Medulla oblongata (tissue), 1 donor: Measurements from ENCODE around the gene PROK1.
"Not testable (repeated sequence)": the region's sequence is repeated elsewhere in the genome, so short reads cannot be mapped to it uniquely, and the experiment has no call there.

Experiments used
- DNase-seq: peaks from one replicate; pipeline ENCODE4 v3.0.0-alpha.2; 2015; ENCODE audit errors: extremely low spot score

PROK1 gene, protein sequence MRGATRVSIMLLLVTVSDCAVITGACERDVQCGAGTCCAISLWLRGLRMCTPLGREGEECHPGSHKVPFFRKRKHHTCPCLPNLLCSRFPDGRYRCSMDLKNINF

DNA sequence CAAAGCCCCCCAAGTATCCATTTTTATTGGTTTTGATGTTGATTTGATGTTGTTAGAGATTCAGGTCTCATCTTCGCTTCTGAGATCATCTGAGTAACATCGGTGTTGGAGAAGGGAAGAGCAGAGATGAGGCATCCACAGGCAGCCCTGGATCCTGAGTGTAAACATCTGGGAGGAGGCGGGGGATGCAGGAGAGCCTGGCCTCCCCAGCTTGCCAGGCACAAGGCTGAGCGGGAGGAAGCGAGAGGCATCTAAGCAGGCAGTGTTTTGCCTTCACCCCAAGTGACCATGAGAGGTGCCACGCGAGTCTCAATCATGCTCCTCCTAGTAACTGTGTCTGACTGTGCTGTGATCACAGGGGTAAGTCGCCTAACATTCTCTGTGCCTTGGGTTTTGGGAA, at the start of gene PROK1:
TSS of gene PROK1 (plus strand) at position 221 of the 400 bp plus-strand sequence. CDS start at position 289, 68 bp downstream.
- no peak for DNase-seq

DNA sequence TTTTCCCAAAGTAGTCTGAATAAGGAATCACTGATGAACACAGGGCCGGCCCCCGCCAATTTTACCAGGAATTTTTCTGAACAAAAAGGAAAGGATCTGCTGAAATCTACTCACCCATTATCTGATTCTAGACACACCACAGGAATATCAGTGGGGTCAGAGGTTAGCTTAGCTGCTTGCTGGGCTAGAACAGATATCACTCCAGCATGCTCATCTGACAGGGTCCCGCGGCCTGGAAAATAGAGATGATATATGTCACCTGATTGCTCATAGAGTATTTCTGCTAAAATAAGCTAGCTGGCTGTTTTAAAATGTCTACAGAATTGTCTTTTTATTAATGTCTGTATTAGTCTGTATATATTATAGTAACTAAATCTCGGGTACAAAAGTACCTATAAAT, 47.1 kb upstream of the PROK1 start:
- no peak for DNase-seq

DNA sequence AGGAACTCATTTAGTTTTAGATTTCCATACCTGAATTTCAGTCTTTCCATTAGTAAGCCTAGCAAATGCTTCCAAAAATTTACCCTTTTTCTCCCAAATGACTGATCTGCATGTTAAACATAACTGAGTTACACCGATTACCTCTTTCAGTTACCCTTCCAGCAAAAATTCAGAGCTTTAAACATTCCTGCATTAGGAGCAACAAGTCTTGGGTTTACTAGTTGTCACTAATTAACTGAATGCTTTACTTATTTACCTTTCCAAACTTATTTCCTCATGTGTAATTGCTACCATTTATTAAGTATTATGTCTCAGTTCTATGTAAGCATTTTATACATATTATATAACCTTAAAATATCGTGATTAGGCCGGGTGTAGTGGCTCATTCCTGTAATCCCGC, 46.5 kb upstream of the PROK1 start:
- no peak for DNase-seq

DNA sequence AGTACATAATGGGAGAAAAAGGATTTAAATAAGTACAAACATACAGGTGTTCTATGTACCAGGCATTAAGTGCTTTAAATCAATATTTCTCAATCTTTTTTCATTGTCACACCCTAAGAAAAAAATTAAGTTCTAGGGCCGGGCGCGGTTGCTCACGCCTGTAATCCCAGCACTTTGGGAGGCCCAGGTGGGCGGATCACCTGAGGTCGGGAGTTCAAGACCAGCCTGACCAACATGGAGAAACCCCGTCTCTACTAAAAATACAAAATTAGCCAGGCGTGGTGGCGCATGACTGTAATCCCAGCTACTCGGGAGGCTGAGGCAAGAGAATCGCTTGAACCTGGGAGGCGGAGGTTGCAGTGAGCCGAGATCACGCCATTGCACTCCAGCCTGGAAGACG, 44.5 kb upstream of the PROK1 start:
- not testable (repeated sequence) for DNase-seq

DNA sequence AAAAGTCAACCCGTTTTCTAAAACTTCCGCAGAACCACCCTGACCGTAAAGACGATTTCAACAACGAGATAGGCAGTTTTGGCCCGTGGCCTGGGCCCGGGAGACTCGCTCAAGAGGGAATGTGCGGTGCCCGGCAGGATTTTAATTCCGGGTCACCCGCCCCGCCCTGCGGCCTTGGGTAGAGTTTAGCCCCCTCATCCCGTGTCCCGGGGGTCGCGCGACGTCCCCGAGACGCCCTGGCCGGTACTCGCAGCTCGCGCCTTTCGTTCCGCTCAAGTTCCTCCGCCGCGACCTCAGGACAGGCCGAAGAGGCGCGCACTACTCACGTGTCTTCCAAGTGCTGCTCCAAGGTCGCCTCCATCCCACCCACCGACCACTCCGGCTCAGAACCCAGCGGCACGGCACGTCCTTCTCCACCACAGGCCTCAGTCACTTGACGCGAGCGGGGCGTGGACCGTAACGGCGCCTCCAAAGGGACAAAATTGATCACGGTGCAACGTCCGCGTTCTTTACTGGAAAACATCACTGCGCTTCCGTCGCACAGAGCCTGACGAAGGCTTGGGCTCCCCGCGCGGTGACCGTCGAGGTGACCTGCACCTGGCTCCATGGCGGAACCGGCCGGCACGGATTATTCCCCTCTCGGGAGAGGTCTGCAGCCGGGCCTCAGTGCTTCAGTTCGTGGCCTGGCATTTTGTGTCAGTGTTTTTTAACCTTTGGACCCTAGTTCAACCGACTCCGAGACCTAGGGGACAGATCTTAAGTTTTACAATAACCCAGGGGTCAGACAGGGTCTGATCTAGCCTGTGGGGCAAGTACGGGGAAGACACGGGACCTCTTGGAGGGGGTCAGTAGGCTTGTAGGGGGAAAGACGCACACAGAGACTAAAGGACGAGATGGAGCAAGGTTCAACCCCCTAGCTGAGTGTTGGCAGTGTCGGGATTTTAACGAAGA, 43.4 kb upstream of the PROK1 start, which contains the start of gene LAMTOR5:
TSS of gene LAMTOR5 (minus strand) at position 435 of the 951 bp plus-strand sequence. CDS start at position 361, 74 bp downstream.
- peak; percentile 93 for DNase-seq

DNA sequence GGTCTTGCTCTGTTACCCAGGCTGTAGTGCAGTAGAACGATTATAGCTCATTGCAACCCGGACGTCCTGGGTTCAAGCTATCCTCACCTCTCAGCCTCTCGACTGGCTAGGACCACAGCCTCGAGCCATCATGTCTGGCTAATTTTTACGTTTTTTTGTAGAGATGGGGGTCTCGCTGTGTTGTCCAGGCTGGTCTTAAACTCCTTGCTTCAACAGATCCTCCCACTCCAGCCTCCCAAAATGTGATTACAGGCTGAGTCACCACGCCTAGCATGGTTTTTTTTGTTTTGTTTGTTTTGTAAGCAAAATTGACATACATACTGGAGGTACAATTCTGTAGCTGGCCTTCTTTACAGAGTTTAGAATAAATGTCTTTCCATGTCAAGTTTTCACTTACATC, 42.5 kb upstream of the PROK1 start:
- no peak for DNase-seq

DNA sequence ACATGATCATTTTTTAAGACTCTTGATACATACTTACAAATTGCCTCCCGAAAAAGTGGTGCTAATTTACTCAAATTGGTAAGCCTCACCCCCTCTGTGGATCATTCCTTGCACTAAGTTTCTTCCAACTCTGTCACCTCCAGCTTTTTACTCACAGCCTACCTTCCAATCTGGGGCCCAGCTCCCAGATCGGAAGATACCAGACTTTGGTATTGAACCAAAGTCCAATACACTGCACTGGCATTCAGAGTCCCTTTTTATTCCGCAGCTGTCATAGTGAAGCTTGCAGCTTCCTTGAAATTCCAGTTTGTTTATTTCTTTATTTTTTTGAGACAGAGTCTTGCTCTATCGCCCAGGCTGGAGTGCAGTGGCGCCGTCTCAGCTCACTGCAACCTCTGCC, 41.6 kb upstream of the PROK1 start:
- no peak for DNase-seq

DNA sequence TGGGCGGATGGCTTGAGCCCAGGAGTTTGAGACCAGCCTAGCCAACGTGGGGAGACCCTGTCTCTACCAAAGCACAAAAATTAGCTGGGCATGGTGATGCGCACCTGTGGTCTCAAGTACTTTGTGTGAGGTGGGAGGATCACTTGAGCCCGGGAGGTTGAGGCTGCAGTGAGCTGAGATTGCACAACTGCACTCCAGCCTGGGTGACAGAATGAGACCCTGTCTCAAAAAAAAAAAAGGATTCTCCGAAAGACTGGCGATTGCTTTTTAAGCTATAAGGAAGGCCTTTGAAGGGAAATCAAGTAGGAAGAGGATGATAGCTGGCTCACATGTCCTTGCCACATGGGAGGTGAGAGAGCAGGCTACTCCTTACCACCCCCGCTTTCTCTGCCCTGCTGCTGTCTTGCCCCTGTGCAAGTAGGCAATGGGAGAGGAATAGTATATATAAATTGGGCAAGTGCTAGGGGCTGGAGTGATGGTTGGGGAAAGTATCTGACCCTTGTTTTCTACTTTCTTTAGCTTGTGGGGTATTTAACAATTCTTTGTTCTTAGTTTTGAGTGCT, 39.7 kb upstream of the PROK1 start:
- DNase-seq, result no peak

DNA sequence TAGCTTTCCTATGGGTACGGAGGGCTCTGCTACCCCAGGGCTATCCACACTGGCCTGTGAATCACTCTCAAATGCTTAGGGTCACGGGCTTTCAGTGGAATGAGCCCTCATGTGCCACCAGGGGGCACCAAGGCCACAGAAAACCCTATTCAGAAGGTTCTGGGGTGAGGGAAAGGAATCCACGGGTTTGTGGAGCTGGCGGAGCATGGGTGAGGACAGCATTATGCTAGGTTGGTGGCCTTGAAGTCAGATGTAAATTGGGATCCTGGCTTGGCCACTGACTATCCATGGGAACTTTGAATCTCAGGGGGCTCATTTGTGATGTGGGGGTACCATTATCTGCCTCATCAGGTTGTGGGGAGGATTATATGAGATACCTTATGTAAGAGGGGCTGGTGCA, 38.4 kb upstream of the PROK1 start:
- peak; percentile 85 for DNase-seq

DNA sequence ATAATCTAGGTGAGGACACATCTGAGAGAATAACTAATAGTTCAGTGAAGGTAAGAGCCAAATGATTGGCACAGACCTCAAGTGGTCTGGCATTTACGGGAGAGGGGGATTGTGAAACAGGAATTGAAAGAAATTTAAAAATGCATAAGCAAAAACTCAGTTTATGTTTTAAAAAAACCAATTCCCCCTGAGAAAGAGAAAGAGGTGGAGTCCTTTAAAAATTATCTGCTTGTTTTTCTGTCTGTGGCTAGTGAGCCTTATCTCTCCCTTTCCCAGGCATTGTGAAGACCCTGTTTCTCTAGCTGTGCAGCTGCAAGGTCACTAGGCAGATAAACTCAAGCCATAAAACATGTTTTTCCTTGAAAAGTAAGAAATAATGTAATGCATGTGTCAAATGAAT, 37.9 kb upstream of the PROK1 start:
- DNase-seq, result not testable (repeated sequence)

DNA sequence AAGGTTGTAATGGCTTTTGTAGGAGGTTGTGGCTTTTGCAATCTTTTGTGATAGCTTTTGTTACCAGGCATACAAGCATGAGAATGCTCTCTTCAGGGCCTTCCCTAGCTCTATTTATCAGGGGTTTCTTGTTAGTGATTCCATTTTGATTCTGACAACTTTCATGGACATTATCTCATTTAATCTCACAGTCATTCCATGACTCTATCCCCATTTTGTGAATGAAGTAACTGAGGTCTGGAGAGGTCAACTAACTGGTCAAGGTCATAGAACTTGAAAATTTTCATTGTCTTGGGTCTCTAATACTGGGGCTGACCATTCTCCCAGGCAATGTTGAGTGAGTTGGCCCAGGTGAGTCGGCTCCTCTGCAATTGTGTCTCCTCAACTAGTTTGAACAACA, 32.2 kb upstream of the PROK1 start:
- DNase-seq, result no peak

DNA sequence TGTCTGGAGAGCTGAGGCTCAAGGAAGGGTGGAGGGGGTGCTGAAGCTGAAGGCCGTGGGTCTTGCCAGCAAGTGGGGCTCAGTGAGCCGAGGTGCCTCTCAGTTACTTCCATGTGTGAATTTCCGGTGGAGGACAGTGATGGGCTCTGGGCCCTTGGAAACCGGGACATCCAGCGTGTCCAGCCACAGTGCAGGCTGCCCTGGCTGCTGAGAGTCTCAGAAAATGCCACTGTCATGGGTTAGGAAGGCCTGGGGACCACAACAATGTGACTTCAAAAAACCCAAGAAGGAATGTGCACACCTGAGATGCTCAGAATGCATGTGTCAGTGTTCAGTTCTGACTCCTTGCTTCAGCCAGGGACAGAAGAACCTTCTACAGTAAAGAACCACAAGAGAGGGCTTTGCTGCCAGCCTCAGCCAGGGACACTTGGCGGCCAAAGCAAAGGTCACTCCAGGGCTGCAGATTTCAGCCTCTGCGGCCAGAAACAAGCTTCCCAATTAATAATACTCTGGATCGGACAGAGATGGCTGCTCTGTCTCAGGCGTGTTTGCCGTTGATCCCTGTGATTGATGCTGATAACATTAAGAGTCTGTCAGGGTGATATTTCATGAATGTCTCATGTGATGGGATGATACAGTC, 30.8 kb upstream of the PROK1 start:
- DNase-seq, result no peak

DNA sequence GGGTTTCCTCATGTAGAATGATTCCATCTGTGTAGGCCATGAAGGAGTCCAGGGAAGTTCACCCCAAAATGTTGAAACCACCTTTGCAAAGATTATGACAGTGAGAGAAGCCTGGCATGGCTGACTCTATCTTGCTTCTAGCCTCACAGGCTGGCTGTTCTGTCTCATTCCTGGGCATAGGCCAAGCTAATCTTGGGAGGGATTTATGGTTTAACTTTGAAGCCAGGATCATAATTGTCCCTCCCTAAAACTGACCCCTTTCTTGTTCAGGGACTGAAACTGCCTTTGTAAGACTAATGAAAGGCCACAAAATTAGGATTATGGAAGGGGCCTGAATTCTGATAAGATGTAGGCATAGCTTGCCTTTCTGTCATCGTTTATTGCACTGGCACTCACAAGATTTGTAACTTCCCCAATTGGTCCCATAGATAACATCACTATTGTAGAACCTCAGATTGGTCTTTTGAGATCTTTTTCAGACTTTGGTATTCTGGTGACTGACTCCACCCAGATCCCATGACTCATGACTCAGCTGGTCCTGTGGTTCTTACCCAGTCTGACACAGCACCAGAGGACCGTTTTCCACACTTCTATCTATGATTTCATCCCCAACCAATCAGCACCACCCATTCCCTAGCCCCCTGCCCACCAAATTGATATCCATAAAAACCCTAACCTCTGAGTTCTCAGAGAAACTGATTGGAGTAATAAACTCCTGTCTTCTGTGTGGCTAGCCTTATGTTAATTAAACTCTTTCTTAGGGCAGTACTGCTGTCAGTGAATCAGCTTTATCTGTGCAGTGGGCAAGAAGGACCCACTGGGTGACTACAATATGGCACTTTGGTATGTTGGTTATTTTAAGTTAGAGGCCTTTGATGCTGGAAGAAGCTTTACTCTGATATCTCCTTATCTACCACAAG, 29.8 kb upstream of the PROK1 start:
- DNase-seq, result no peak

DNA sequence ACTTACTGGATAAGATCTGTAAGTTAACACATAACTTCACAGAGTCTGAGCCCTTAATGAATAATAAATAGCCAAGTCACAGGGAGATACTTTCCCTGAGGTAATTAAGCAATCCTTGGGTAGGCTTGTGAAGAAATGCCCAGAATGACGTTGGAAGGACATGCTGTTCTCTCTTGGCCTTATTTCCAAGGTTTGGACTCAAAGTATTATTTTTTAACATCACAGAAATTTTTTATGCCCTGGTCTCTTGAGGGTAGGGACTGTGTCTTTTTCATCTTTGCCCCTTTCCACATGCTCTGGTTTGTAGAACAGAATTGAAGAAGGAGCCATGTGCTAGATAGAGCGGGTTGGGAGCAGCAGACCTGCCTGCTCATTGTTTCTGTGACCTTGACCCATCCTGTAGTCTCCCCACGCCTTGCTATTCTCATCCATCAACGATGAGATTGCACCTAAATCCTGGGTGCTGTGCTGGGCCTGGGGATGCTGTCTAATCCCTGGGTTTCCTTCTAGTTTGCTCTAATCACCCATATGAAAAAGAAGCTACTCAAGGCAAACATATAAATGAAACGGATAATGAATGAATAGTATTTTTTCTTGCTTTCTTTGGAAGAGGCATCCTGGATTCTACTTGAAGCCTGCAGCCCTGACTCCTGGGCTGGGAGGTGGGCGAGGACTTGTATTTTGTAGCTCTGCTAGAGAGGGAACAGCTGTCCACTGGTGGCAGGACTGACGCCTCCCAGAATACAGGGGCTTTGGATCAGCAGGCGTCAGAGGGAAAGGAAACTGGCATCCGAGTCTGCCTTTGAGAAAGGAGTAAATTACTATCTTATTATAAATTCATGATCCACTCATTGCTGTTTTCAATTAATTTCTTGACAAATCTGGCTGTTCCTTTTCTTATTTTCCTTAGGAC, 26.0 kb upstream of the PROK1 start:
- DNase-seq, result no peak

DNA sequence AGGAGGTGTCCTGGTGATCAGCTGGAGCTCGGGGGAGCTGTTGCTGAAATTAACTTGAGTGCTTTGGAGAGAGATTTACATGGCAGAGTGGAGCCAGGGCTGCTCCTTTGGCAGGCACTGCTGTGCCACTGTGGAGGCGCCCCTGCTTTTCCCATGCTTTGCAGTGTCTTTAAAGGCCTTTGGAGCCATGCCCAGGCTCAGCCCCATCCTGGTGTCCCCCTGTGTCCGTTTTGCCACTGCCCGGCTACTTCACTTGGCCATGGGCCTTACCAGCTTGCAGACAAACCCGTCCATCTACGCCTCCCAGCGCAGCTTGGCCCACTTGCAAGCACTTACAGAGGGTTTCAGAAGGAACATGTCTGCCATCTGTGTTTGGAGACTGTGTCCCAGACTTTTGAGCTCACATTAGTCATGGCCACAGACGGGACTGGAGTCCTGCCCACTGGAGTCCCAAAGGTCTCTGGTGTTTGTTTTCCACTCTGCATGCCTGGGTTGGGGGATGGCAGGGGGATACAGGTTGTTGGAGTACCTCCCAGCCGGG, 25.3 kb upstream of the PROK1 start:
- DNase-seq, result peak; percentile 53

DNA sequence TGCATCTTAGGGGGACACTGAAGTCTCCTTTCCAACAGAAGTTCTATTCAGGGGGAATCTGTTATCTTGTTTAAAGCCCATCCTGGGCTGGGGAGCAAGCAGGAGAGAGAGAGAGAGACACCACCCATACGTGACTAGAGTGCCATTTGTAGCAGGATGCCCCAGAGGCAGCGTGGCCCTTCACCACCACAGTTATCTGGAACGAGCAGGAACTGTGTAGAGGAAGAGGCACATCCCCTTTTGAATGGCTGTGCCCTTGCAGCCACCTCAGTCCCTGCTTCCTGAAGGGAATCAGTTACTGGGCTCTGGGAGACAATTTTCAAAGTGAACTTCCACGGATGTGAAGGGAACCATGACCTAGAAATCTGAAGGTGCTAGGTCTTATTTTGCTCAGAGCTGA, 24.1 kb upstream of the PROK1 start:
- DNase-seq, result no peak

DNA sequence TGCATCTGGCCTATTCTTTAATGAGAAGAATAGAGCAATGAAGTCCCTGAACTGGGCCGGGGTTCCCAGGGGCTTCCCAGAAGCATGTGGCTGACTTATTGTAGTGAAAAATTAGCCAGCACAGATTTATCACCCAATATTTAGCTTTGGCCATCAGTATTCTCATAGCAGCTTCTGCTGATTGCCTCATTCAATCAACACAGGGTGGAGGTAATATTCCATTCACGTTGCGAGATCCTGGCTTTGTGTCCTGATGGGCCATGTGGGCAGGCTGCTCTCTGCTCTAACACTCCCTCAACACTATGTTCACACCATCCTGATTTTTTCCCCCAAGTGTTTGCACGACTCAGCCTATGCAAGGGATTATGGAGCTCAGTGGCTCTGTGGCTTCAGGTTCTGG, 22.0 kb upstream of the PROK1 start:
- no peak for DNase-seq

DNA sequence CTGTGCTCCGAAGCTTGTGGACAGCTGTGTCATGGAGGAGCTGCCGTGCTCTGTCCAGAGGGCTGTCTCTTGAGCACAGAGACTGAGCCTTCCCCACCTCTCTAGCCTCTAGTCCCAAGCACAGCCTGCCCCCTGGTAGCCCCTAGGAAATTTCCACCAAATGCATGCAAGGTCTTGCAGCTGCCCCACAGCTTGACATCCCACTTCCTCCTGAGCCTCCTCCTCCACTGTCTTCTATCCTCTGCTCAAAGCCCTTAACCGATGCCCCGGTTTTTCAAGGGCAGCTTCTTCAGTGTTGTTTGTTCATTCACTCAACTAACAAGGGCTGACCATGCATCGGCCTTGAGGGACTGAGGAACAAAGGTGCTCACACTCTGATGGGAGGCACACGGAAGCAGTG, 20.6 kb upstream of the PROK1 start:
- DNase-seq, result no peak

DNA sequence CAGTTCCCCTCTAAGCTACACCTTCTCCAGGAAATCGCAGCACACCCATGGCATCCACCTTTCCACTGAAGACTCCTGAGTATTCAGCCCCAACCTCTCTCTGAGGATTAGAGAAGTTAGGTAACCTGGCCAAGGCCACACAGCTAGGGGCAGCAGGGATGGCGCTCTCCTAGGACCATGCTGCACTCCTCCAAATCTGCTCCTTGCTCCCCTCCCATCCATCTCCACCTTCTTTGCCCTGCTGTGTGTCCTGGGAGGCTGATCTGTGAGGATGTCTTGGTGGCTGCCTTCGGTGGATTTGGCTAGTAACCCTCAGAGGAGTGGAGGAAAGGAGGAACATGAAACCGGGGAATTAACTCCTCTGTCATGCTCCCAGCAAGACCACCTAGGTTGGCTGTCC, 20.0 kb upstream of the PROK1 start:
- DNase-seq, result no peak

DNA sequence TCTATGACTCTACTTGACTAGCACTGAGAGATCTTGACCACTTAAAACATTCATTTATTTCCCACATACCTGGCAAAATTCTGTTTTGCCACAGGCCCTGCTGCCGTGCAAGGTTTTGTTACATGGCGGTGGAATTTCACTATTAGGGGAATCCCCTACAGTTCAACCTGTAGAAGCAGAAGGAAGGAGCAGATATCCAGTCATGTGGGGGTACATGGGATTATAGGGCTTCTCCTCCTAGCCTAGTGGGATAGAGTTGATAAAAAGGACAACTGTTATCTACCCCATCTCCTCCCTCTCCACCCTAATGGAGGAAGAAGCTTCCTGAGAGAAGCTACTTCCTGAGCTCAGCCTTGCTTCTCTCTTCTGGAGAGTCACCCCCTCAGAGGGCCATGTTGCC, 17.7 kb upstream of the PROK1 start:
- DNase-seq, result no peak
